ENCODE results near the gene CHI3L1.

GRCh38 chr1:203199481-203199815 is 12.9 kb upstream of the CHI3L1 start:
- TF ChIP-seq POLR2AphosphoS5 (IDR thresholded peaks at IDR 0.05; ENCODE audit: low read depth, low read length) (no peak), TAF1 (IDR thresholded peaks at IDR 0.05; ENCODE audit: borderline replicate concordance, low read depth, low read length) (no peak), USF2 (IDR thresholded peaks at IDR 0.05; ENCODE audit: borderline replicate concordance, low read depth, low read length) (no peak), CTCF (IDR thresholded peaks at IDR 0.05) (no peak), FOSL2 (IDR thresholded peaks at IDR 0.05; ENCODE audit: borderline replicate concordance, low read depth) (no peak), JUND (IDR thresholded peaks at IDR 0.05) (no peak), MAX (IDR thresholded peaks at IDR 0.05; ENCODE audit: low read depth) (no peak), REST (IDR thresholded peaks at IDR 0.05; ENCODE audit: low read depth, low read length) (no peak), PBX3 (IDR thresholded peaks at IDR 0.05) (no peak), EP300 (IDR thresholded peaks at IDR 0.05; ENCODE audit: borderline replicate concordance in 1 of 2, low read depth in 1 of 2, low read length in 1 of 2) (no peak), YY1 (IDR thresholded peaks at IDR 0.05; ENCODE audit: low read depth) (no peak)

All from SK-N-SH (cell line).